Lung (tissue), 12 donors: ENCODE results near the gene GNG11. TPM values are rescaled to one million over a fixed set of nuclear protein-coding genes. Genes with fewer than 3 reads are reported as not detected.

Experiments used
- ATAC-seq: fragments of 200-7000 bp; cut with Tn5 transposase; one replicate; pipeline ENCODE4 v1.9.1; 2020; ENCODE audit warnings: moderate number of reproducible peaks; ENCODE audit not compliant: insufficient read depth, low FRiP score
- DNase-seq, 3 donors: peaks; one replicate each; pipeline ENCODE4 v3.0.0-alpha.2; 2013 to 2017
- H3K27ac ChIP-seq, 2 donors: one replicate each; pipeline ENCODE4 v1.5.1; 2013; ENCODE audit warnings: mild to moderate bottlenecking in 2 of 2, moderate library complexity in 2 of 2, control low read depth in 1 of 2, inconsistent platforms in 1 of 2, low read depth in 1 of 2, low read length in 1 of 2
- H3K27me3 ChIP-seq, 3 donors: one replicate each; pipeline ENCODE4 v1.5.1; 2013; ENCODE audit warnings: low read length in 2 of 3; ENCODE audit not compliant: control insufficient read depth in 3 of 3, insufficient read depth in 3 of 3
- H3K36me3 ChIP-seq, 4 donors: one replicate each; pipeline ENCODE4 v1.5.1; 2013; ENCODE audit warnings: low read length in 4 of 4, mild to moderate bottlenecking in 1 of 4, moderate library complexity in 1 of 4; ENCODE audit not compliant: control insufficient read depth in 4 of 4, insufficient read depth in 4 of 4
- H3K4me1 ChIP-seq, 5 donors: one replicate each; pipeline ENCODE4 v1.5.1; 2013; ENCODE audit warnings: low read length in 5 of 5, mild to moderate bottlenecking in 2 of 5, moderate library complexity in 1 of 5; ENCODE audit not compliant: control insufficient read depth in 5 of 5, insufficient read depth in 5 of 5
- H3K4me3 ChIP-seq: one replicate; pipeline ENCODE4 v1.5.1; 2013; ENCODE audit warnings: mild to moderate bottlenecking, control low read depth, moderate library complexity
- H3K9ac ChIP-seq, 2 donors: one replicate each; pipeline ENCODE4 v1.5.1; 2013; ENCODE audit warnings: low read length in 2 of 2, control low read depth in 1 of 2; ENCODE audit not compliant: insufficient read depth in 1 of 2
- H3K9me3 ChIP-seq, 4 donors: one replicate each; pipeline ENCODE4 v1.5.1; 2013; ENCODE audit warnings: low read length in 3 of 4, mild to moderate bottlenecking in 1 of 4, moderate library complexity in 1 of 4; ENCODE audit not compliant: control insufficient read depth in 4 of 4, insufficient read depth in 3 of 4
- WGBS, 2 donors: extraction: QIAGEN DNeasy Blood & Tissue Kit; methylation state at CpG; one replicate each; pipeline ENCODE4 v1.1.7; 2013; 5-methylcytosine and 5-hydroxymethylcytosine counted together
- polyA plus RNA-seq, 2 donors: library from polyadenylated mRNA; stranded (reverse); fragments of 200-250 nt; gene quantifications; one replicate each; pipeline ENCODE4 v1.2.1, GENCODE V29; 2013
- total RNA-seq, 2 donors: library from RNA; depleted of rRNA in 1 of 2; stranded (reverse); fragments of >200 nt in 1 of 2; gene quantifications; one replicate each; pipeline ENCODE4 v1.2.1, GENCODE V29; 2014 to 2021
- TF ChIP-seq, protein P1 (sequence below): IDR thresholded peaks from 2 replicates; pipeline ENCODE4 v1.5.1; 2012; ENCODE audit warnings: mild to moderate bottlenecking; ENCODE audit errors: control extremely low read depth, extremely low read depth
- donor health status: control.
- donor health status: control.
- donor health status: Bipolar disorder and iron deficiency.
- donor health status: healthy.
- donor health status: DM: yes; HTN: yes; CAD: no.

GNG11 gene
- total and polyA plus RNA-seq, 4 donors = 18.4 to 39.0 (median 26.8) TPM

DNA sequence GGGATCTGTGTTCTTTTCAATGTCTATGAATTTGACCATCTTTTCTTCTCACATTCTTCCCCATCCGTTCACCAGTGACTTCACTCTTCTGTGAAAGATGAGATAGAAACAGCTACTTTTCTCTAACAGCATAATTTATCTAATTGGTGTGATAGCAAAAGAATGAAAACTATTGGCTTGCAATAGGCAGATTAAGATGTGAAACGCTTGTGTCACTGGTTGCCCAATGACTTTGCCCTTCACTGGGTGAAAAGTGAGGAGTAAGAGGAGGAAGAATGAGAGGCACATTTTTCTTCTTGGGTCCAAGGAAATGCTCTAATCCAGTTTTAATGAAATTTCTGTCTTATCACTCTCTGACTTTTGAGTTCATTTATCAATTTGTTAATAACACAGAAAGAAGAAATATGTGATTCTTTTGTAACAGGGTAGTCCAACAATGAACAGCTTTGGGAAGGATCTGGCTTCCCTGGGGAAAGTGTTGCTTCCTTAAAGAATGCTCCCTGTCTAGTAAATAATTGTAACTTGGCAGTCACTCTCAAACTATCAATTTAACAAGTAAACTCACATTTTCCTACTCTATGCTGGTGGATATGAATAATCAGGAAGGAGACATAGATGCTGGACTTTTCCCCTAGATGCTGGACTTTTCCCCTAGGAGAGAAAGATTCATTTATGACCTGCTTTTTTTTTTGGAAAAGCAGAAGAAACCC lies 47.5 kb downstream of the GNG11 start:
- Histone ChIP-seq H3K4me3 (no peak overlapping the region), H3K27ac (no peak overlapping the region), H3K36me3 (no peaks in the 10 kb centered on the region), H3K9ac (no peak overlapping the region), H3K9me3 (no peaks in the 10 kb centered on the region), H3K27me3 (no peaks in the 10 kb centered on the region), H3K4me1 (no peaks in the 10 kb centered on the region)
- ATAC-seq (no peak), DNase-seq (no peak)
- TF ChIP-seq, protein P1, sequence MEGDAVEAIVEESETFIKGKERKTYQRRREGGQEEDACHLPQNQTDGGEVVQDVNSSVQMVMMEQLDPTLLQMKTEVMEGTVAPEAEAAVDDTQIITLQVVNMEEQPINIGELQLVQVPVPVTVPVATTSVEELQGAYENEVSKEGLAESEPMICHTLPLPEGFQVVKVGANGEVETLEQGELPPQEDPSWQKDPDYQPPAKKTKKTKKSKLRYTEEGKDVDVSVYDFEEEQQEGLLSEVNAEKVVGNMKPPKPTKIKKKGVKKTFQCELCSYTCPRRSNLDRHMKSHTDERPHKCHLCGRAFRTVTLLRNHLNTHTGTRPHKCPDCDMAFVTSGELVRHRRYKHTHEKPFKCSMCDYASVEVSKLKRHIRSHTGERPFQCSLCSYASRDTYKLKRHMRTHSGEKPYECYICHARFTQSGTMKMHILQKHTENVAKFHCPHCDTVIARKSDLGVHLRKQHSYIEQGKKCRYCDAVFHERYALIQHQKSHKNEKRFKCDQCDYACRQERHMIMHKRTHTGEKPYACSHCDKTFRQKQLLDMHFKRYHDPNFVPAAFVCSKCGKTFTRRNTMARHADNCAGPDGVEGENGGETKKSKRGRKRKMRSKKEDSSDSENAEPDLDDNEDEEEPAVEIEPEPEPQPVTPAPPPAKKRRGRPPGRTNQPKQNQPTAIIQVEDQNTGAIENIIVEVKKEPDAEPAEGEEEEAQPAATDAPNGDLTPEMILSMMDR = no peak
- WGBS, 2 donors = 80 to 91% methylated on average over 2 of the region's 2 CpGs

DNA sequence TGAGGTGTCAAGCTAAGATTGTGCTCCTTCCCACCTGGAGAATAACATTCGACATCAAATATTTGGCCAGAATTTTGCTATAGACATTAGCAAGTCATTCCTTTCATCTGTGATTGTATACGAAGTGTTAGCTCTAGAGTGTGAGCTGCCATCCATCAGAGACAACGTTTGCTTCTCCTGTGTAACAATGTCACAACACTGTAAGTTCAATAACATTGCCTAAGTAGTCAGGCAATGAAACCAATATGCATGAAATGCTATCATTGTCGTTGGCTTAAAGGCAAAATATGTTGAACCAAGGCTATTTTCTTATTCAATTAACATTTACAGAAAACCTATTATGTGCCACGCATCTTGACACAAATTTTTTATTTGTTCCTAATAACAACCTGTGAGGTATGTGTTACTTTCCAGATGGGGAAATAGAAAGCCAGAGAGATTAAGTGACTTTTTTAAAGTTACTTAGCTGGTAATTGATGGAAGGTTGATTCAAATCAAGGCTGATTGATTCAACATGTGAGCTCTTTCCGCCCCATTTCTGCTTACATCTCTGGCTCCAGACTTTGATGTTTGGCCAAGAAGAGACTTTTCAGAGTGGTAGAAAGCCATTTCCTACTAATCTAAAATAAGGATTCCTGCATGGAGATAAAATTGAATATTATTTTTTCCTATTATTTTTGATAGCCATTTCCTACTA lies 50.6 kb downstream of the GNG11 start:
- Histone ChIP-seq H3K27me3 (no peaks in the 10 kb centered on the region), H3K9me3 (no peaks in the 10 kb centered on the region), H3K27ac (no peak overlapping the region), H3K4me3 (no peak overlapping the region), H3K36me3 (no peaks in the 10 kb centered on the region), H3K9ac (no peak overlapping the region), H3K4me1 (no peaks in the 10 kb centered on the region)
- ATAC-seq (no peak), DNase-seq (no peak)
- WGBS, 2 donors = 83 to 86% methylated on average over 6 of the region's 6 CpGs
- TF ChIP-seq, protein P1 = no peak

DNA sequence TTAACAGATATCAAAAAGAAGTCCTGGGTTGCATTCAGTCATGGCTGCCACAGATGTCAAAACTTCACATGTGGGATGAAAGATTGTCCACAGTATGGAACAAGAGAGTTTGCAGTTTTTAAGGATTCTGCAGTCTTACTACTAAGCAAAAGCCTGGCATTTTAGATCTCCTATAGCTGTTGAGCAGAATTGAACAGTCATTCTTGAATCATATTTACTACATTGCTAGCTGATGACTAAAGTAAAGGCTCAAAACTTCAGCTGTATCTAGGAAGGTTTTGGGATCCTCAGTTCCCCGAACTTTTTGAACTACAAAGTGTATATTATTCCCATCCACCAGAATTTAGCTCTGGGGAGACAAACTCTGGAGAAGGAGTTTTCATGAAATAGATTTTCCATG lies 51.6 kb downstream of the GNG11 start:
- no peak for DNase-seq
- H3K27ac ChIP-seq = no peak overlapping the region
- 92 to 93% methylated on average over 1 of the region's 1 CpG for WGBS, 2 donors
- no peaks in the 10 kb centered on the region for H3K4me1 ChIP-seq
- no peak overlapping the region for H3K9ac ChIP-seq
- no peaks in the 10 kb centered on the region for H3K36me3 ChIP-seq
- no peaks in the 10 kb centered on the region for H3K27me3 ChIP-seq
- TF ChIP-seq, protein P1 = no peak
- H3K9me3 ChIP-seq = no peaks in the 10 kb centered on the region
- ATAC-seq = no peak
- no peak overlapping the region for H3K4me3 ChIP-seq
